ENCODE results near the gene SMAD3. TPM values are rescaled to one million over a fixed set of nuclear protein-coding genes. Genes with fewer than 3 reads are reported as not detected.

SMAD3 gene
- total RNA-seq, 1 donor from 2014 or later = 89.3 TPM

DNA sequence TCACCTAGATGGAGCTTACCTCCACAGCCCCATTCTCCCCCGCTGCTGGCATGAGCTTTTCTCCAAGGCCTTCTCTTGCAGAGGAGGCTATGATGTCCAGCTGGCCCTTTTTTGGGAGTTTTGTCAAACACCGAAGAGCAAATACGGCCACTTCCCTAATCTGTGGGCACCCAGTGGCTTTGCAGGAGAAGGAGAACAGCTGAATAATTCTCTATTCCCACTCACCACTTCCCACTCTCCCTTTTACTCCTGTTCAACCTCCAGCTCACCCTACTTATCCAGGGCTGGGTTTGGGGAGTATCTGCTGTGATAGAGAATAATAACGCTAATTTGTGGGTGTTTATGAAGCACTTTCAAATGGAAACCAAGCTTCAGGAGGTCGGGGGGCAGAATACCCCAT lies 96.0 kb downstream of the SMAD3 start:
- DNase-seq (ENCODE audit: low spot score in 2 of 2) = no peak
- Histone ChIP-seq H3K36me3 (no peaks in the 10 kb centered on the region), H3K9me3 (no peaks in the 10 kb centered on the region), H3K27me3 (no peaks in the 10 kb centered on the region), H3K27ac (no peak overlapping the region), H3K4me1 (peaks cover 9 to 33% of the 10 kb centered on the region in 2 donors), H3K4me3 (no peak overlapping the region)
- TF ChIP-seq, protein P1, sequence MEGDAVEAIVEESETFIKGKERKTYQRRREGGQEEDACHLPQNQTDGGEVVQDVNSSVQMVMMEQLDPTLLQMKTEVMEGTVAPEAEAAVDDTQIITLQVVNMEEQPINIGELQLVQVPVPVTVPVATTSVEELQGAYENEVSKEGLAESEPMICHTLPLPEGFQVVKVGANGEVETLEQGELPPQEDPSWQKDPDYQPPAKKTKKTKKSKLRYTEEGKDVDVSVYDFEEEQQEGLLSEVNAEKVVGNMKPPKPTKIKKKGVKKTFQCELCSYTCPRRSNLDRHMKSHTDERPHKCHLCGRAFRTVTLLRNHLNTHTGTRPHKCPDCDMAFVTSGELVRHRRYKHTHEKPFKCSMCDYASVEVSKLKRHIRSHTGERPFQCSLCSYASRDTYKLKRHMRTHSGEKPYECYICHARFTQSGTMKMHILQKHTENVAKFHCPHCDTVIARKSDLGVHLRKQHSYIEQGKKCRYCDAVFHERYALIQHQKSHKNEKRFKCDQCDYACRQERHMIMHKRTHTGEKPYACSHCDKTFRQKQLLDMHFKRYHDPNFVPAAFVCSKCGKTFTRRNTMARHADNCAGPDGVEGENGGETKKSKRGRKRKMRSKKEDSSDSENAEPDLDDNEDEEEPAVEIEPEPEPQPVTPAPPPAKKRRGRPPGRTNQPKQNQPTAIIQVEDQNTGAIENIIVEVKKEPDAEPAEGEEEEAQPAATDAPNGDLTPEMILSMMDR (IDR thresholded peaks at IDR 0.05) = no peak
- intact Hi-C loops (cut with DNase I) = no loop called here

DNA sequence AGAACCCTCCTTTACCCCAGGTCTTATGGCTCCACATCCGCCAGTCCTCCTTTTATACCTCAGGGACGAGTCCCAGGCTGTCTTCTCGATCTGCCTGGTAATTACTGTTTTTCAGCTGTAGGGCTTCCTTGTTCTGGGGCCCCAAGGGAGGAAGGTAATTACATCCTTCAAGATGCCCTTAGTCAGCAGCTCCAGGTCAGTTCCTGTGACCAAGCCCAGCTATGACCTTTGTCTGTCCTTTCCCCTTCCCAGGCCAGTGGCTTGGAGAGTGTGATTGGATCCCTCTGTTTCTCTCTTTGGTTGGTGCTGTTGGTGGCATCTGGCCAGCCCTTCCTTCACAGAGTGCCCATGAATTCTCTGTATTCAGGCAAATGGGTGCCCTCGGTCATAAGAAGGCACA lies 96.5 kb downstream of the SMAD3 start:
- intact Hi-C loops (cut with DNase I) = no loop called here
- H3K4me1 ChIP-seq = peaks cover 9 to 38% of the 10 kb centered on the region in 2 donors

DNA sequence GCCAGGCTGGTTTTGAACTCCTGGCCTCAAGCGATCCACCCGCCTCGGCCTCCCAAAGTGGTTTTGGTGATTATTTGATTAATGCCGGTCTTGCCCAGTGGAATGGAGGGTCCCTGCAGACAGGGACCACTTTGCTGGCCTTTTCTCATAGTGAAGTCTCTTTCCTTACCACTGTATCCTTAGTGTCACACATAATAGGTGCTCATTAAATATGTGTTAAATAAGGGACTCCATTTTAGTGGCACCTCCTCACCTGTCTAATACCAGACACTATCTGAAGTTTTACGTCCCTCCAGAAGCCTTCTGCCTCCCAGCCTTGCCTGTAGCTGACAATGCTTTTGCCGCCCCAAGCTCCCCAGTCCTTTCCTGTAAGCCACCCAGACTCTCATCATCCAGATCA lies 97.8 kb downstream of the SMAD3 start:
- Histone ChIP-seq H3K9me3 (no peaks in the 10 kb centered on the region), H3K36me3 (peaks cover 0 to 7% of the 10 kb centered on the region in 2 donors), H3K27me3 (no peaks in the 10 kb centered on the region), H3K27ac (no peak overlapping the region), H3K4me1 (peaks cover 12 to 45% of the 10 kb centered on the region in 2 donors), H3K4me3 (no peak overlapping the region)
- intact Hi-C loops (cut with DNase I) = no loop called here
- no peak for DNase-seq (ENCODE audit: low spot score in 2 of 2)
- TF ChIP-seq, protein P1 (IDR thresholded peaks at IDR 0.05) = no peak

More for the DNA sequence above, 96.5 kb downstream of the SMAD3 start:
- Histone ChIP-seq H3K36me3 (no peaks in the 10 kb centered on the region), H3K9me3 (no peaks in the 10 kb centered on the region), H3K27ac (no peak overlapping the region), H3K27me3 (no peaks in the 10 kb centered on the region), H3K4me3 (no peak overlapping the region)
- no peak for DNase-seq (ENCODE audit: low spot score in 2 of 2)
- TF ChIP-seq, protein P1 (IDR thresholded peaks at IDR 0.05) = no peak

DNA sequence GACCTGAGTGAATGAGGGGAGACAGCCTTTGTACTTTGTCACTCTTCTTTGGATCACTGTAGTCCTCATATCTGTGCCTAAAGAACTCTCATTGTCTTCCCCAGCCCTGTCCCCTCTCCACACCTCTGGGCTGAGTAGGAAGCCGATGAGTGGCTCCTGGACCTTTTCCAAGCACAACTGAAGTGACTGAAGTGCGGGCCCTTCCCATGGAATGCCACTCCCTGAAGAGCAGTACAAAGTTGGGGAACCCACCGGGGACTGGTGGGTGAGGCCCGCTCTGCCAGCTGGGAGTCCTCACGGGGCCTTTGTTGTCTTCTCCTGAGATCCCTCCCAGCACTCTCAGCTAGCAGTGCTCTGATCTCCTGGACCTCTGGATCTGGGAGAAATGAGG lies 99.0 kb downstream of the SMAD3 start:
- TF ChIP-seq, protein P1 (IDR thresholded peaks at IDR 0.05) = no peak
- Histone ChIP-seq H3K4me1 (peaks cover 12 to 43% of the 10 kb centered on the region in 2 donors), H3K9me3 (no peaks in the 10 kb centered on the region), H3K27ac (peak overlapping the region; percentile 70 to 73), H3K36me3 (peaks cover 5 to 17% of the 10 kb centered on the region in 2 donors), H3K27me3 (no peaks in the 10 kb centered on the region), H3K4me3 (no peak overlapping the region)
- intact Hi-C loops (cut with DNase I) = no loop called here
- DNase-seq (ENCODE audit: low spot score in 2 of 2) = no peak

DNA sequence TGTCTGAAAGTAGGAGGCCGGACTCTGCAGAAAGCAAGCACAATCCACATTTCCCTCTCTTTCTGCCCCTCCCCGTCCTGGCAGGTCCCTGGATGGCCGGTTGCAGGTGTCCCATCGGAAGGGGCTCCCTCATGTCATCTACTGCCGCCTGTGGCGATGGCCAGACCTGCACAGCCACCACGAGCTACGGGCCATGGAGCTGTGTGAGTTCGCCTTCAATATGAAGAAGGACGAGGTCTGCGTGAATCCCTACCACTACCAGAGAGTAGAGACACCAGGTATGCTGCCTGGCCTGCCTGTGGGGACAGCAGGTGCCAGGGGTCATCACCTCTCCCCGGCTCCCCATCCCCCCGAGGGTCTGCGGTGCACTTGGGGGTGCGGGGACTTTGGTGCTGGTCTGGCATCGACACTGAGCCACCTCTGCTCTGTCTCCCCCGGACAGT lies 99.4 kb downstream of the SMAD3 start:
- Histone ChIP-seq H3K27ac (peak overlapping the region; percentile 70 to 73), H3K9me3 (no peaks in the 10 kb centered on the region), H3K4me1 (peaks cover 12 to 43% of the 10 kb centered on the region in 2 donors), H3K4me3 (no peak overlapping the region), H3K27me3 (no peaks in the 10 kb centered on the region), H3K36me3 (peaks cover 5 to 22% of the 10 kb centered on the region in 2 donors)
- TF ChIP-seq, protein P1 (IDR thresholded peaks at IDR 0.05) = peak; percentile 3 to 55 (median 18)
- intact Hi-C loops (cut with DNase I) = loop anchor here (1.0 kb wide), 1 partner anchor 15 kb away; no protein-coding TSS in a partner anchor
- no peak for DNase-seq (ENCODE audit: low spot score in 2 of 2)
